GM18507 (cell line): ENCODE results near the gene DNASE1L2.

Experiments used
- DNase-seq: peaks from one replicate; pipeline ENCODE4 v3.0.0; 2011; ENCODE audit warnings: low read depth; ENCODE audit not compliant: insufficient read length; ENCODE audit errors: extremely low spot score
- FAIRE-seq: peaks from 2 replicates; lab custom pipeline; 2011; peaks lifted over from hg19 to GRCh38; lab: Jason Lieb, UNC

DNASE1L2 gene, protein sequence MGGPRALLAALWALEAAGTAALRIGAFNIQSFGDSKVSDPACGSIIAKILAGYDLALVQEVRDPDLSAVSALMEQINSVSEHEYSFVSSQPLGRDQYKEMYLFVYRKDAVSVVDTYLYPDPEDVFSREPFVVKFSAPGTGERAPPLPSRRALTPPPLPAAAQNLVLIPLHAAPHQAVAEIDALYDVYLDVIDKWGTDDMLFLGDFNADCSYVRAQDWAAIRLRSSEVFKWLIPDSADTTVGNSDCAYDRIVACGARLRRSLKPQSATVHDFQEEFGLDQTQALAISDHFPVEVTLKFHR

DNA sequence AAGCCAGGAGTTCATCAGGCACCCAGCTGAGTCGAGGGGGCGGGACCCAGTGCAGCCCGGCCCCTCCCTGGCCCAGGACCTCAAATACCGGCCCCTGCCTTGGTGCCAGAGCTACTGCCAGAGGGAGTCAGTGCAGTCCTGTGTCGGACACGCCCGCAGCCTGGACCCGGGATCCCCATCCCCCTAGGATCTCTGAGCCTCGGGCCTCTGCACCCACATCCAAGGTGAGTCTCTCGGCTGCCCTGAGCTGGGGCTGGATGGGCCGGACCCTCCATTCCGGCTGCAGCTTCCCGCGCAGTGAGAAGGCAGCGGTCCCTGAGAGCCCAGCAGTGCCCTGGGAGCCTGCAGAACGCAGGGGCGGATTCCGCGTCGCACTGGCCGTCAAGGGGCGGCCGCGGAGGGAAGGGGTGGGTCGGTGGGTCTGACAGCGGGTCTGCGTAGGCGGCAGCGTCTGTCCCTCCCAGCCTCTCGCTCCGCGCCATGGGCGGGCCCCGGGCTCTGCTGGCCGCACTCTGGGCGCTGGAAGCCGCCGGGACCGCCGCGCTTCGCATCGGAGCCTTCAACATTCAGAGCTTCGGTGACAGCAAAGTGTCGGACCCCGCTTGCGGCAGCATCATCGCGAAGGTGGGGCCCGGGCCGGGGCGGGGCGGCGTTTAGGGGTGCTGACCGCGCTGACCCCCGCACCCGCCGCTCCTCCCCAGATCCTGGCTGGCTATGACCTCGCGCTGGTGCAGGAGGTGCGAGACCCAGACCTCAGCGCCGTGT is at the start of gene DNASE1L2:
Gene DNASE1L2 (plus strand): TSS at position 108 of the 765 bp plus-strand sequence. CDS start 373 bp downstream, at position 481.
- DNase-seq: no peak
- no peak for FAIRE-seq

DNA sequence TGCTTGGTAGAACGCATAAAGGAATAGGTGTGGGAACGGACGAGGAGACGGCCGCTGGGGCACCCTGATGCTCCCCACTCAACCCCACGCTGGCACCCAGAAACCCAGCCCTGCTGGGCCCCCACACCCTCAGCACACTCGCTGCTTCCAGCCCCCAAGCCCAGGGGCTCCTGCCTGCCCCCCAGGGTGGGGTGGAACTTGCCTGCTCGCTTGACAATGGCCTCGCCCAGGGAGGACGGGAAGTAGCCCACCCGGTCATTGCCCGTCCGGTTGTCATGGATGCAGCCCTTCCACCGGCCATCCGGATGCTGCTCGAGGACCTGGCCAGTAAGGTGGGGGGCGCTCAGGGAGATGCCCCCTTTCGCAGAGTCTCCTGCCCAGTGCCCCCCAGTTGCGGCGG is 49.7 kb upstream of the DNASE1L2 start:
- DNase-seq (no peak), FAIRE-seq (no peak)

DNA sequence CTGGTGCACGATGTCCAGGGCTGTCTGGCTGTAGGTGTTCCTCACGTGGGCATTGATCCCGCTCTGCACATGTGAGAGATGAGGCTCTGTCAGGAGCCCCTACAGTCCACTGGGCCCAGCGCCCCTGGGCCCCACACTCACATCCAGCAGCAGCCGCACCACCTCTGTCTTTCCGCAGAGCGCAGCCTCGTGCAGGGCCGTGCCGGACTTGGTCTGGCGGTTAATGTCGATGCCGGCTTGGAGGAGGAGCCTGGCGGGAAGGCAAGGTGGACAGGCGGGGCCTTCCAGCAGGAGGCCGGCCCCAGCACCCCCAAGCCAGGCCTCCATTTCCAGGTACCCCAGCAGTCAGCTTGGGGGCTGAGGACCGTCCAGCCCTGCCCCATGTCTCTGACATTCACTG is 49.0 kb upstream of the DNASE1L2 start:
- DNase-seq (no peak), FAIRE-seq (no peak)

DNA sequence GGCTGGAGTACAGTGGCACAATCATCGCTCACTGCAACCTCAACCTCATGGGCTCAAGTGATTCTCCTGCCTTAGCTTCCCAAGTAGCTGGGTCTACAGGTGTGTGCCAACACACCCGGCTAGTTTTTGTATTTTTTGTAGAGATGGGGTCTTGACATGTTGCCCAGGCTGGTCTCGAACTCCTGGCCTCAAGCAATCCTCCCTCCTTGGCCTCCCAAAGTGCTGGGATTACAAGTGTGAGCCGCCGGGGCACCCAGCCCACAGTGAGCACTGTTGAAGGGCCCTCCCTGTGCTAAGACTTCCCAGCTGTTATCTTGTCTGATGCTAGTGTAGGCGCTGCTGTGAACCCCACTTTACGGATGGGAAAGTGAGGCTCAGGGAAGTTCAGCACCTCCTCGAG is 47.8 kb upstream of the DNASE1L2 start:
- DNase-seq (no peak), FAIRE-seq (no peak)

DNA sequence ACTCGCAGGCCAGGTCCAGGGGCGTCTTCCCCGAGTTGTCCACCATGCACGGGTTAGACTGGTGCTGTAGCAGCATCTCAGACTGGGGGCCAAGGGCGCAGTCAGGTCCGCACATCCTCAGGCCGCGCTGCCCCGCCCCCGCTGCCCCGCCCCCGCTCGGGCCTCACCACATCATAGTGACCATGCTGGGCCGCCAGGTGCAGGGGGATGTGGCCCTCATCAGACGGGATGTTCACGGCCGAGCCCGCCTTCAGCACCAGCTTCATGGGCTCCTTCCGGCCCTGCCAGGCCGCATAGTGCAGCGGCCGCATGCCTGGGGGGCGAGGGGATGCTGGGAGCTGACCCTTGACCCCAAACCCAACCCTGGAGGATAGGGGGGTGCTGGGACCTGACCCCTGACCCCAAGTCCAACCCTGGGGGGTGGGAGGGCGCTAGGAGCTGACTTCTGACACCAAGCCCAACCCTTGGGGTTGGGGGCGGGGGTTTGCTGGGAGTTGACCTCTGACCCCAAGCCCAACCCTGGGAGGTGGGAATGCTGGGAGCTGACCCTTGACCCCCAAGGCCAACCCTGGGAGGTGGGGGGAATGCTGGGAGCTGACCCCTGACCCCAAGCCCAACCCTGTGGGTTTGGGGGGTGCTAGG is 46.9 kb upstream of the DNASE1L2 start:
- no peak for FAIRE-seq
- DNase-seq: no peak

DNA sequence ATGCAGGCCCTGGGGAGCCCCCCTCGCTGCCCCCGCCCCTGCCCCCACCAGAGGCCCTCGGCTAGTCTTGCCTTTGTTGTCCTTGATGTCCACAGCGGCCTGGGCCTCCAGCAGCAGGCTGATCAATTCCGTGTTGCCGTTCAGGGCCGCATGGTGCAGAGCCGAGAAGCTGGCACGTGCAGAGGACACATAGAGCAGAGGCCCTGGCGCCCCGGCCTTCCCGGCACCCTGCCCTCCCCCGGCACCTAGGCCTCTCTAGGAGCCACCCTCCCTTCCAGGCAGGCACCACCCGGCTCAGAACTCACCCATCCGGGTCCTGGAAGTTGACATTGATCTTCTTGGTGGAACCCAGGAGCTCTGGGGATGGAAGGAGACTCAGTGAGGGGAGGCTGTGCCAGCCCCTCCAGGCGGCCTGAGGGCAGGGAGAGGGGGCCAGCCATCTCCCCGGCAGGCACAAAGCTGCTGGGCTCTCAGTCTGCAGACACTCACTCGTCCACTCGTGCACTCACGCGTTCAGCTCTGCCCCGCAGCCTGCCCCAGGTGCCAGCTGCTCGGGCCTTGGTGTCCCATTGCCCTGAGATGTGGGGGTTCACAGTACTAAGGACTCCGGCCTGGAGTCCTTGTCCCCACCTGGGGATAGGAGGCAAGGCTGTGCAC is 46.1 kb upstream of the DNASE1L2 start:
- no peak for FAIRE-seq
- no peak for DNase-seq

DNA sequence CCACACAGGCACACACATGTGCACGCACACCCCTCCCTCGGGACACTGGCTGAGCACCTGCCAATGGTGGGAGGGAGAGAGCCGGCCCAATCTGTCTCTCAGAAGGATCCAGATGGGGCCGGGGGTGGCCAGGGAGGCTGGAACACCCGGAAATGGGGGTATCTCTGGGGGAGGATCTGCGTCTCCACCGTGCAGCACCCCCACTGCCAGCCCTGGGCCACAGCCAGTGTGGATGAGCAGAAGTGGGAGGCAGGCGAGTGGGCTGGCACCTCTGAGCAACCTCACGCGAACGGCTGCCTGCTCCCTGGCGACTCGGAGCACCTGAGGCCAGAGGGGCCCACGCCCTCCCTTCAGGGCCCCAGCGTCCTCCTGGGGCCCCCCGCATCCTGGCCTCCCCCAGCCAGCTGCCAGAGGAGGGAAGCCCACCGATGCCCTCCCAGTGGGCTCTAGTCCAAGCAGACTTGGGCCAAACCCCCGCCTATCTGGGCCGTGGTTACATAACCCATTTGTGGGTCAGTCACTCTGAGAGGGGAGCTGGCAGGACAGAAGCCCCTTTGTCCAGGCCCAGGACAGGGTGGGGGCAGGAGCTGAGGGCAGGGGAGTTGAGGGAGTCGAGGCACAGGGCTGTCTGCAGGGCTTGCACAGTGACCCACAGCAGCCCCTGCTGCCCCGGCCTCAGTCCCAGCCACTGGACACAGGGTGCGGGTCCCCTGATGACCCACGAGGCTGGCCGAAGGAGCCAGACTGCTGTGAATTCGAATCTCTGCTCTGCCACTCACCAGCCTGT is 45.4 kb upstream of the DNASE1L2 start:
- no peak for FAIRE-seq

DNA sequence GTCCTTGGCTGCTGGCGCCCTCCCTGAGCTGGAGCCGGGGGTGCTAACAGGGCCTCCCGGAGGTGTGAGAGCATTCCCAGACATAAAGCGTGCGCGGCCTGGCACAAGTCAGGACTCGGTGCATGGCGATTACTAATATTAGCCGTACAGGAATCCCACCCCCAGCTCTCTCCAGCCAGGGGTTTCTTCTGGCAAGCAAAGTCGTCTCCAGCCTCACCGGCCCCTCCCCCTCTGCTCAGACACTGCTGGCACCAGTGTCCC is 44.9 kb upstream of the DNASE1L2 start:
- FAIRE-seq (no peak), DNase-seq (no peak)

More for the DNA sequence above, 45.4 kb upstream of the DNASE1L2 start:
- no peak for DNase-seq

DNA sequence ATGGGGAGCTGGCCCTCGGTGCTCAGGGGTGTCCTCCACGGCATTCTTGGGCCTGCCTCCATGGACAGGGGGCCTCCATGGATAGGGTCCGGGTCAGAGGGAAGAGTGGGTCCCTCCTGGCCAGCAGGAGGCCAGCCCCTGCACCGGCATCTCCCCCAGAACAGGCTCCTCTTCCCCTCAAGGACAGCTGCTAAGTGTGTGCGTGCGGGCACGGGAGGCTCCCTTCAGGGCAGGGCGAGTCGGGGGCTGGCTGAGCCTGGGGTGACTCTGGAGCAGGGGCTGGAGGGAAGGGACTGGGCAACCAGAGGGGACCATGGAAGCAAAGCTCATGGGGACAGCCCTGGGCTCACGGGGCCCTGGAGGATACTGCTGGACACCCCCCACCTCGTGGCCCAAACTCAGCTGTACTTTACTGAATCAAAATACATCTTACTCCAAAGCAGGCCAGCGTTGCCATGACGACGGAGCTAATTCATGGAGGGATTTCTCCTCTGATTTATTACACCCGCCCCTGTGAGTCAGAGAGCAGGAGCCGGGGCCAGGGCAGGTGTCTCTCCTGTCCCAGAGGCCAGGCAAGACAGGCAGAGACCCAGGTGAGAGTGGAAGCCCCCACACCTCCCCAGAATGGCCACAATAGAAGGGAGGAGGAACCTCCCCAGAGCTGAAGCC is 41.9 kb upstream of the DNASE1L2 start:
- no peak for DNase-seq
- no peak for FAIRE-seq

DNA sequence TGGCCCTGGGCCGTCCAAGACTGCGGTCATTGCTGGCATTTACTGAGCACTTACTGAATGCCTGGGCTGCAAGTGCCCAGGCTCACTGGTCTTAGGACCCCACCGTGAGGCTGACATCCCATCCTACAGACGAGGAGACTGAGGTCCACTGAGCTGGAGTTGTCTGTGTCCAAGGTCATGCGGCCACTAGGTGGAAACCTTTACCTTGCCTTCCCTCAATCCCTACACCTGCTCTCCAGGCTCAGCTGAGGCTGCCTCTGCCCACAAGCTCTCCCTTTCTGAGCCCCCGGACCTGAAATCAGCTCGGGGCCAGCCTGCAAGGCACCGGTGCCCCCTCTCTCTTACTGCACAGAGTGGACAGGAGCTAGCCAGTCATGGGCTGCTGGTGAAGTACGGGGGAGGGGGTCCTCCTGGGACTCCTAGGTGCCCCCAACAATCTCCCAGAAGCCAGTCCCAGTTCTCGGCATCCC is 41.4 kb upstream of the DNASE1L2 start:
- DNase-seq: peak; percentile 39
- peak; percentile 77 for FAIRE-seq

DNA sequence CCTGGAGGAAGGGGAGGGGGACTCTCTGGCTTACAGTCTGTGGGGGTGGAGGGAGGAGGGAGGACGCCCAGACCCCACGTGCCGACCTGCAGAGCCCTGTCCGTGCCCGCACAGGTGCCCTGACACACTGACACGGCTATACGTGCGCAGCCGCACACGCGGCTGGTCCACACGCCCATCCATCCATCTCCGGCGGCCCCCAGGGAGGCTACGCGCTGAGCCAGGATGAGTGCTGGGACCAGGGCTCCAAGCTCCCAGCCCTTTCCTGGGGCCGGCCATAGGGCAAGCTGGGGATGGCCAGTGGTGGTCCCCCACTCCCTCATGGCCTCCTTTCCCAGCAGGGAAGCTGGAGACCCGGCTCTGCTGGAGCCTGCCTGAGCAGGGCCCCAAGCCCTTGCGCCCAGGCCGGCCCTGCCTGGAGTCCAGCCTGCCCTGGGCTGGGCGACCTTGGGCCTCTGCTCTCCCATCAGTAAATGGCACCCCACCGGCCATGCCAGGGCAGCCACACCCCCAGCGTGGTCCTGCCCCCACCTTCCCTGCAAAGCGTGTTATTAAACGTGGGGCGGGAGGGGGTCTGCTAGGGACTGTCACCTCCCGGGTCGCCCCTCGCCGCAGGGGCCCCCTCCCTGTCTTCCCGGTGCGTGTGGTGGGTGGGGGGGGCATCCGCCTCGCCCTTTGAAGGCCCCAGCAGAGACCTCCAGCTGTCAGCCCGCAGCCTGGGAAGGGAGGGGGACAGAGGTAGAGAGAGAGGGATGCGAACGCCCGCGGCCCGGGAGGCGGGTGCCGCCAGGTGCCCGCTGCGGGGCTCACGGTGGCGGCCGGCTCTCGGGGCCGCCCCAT is 40.7 kb upstream of the DNASE1L2 start:
- no peak for FAIRE-seq

DNA sequence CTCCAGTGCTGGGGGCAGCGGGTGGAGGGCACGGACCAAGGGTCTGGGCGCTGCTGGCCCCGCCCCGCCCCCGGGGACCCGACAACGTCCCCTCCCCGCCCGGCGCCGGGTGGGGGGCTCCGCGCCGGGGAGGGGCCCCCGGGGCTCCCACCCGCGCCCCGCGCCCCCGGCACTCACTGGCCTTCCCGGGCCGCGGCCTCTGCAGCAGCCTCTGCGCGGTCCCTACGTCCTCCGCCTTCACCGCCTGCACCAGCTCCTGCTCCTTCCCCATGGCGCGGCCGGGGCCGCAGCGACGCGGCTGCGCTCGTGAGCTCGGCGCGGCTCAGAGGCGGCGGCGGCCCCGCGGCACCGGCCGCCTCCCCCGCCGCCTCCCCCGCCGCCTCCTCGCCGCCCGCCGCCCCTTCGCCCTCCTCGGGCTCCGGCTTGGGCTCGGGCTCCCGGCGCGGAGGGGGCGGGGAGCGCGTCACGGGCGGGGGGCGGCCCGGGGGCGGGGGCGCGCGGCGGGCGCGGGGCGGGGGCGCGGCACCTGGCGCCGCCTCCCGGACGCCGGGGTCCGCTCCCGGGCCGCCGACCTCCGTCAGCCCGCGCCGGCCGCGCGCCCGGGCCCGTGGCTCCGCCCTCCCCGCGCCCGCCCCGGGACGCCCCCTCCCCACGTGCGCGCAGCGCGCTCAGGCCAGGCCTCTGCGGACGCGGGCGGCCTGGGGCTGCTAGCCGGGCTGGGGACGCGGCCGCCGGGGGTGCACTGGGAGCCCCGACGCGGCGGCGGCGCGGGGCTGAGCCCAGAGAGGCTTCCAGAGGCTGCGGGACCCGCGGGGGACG is 39.9 kb upstream of the DNASE1L2 start, which contains the start of gene CASKIN1:
Gene CASKIN1 (minus strand): TSS at position 444 of the 819 bp plus-strand sequence. CDS start 173 bp downstream, at position 271.
- no peak for FAIRE-seq
- DNase-seq: no peak

More for the DNA sequence above, 40.7 kb upstream of the DNASE1L2 start:
- DNase-seq: no peak

DNA sequence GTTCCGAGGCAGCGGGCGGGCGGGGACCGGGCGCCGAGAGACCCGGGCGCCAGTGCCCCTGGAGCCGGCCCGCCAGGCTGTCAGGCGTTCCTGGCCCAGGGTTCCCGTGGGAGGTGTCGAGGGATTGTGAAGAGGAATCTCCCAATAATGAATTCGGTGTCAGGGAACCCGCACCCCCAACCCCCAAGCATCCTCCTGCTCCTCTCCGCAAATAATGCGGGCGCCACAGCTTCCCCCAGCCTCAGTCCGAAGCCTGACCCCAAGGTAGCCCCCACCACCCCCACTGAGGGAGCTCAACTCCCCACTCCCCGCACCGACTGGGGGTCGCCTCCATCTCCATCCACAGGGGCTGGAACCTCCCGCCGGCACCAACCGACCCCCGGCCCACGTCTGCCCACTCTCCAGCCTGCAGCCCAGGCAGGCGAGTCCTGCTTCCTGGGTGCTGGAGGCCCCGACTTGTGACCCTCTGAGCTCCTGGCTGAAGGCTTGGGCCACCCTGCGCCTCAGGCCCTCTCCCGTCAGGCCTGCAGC is 39.2 kb upstream of the DNASE1L2 start:
- no peak for FAIRE-seq
- DNase-seq: no peak

DNA sequence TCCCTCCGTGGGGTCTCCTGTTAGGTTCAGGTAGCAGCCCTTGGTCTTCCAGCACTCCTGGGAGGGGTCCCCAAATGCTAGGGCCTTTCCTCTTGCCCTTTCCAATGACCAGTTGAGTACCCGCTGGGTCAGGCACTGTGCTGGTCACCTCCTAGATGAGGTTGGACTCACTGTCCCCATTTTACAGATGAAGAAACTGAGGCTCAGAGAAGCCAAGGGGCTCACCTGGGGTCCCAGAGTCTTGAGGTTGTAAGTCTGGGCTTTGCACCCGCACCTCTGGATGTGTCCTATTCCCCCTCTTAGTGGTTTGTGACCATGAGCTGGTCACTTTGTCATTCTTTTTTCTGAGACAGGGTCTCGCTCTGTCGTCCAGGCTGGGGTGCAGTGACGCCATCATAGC is 38.5 kb upstream of the DNASE1L2 start:
- no peak for FAIRE-seq
- DNase-seq: no peak

DNA sequence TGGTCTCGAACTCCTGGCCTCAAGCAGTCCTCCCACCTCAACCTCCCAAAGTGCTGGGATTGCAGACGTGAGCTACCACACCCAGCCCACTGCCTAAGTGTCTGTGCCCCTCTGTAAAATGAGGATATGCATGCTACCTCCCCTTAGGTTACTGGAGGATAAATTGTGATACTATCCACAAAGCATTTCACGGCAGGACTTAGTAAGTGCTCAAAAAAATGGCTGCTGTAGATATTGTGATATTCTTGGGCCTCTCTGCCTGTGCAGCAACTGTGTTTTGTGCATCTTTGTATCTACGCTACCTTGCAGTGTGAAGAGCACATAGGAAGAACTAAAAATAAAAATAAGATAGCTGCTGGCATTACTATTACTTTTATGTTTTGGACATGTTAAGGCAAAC is 38.0 kb upstream of the DNASE1L2 start:
- FAIRE-seq: no peak
- no peak for DNase-seq

DNA sequence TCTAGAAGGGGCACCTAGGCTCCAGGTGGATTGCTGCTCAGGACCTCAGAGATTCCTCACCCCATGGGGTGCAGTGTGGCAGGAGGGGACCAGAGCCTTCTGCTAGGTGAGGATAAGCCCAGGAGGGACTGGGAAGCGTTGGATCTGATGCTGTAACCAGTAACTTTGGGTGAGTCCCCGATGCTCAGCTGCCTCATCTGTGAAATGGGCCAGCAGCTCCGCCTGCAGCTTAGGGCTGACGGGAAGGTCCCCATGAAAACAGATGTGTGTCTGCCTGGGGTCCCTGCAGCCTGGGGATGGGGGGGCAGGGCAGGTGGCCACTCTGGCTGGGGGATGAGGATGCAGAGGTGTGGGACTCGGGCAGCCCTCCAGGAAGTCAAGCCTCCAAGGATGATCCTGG is 37.1 kb upstream of the DNASE1L2 start:
- no peak for FAIRE-seq

DNA sequence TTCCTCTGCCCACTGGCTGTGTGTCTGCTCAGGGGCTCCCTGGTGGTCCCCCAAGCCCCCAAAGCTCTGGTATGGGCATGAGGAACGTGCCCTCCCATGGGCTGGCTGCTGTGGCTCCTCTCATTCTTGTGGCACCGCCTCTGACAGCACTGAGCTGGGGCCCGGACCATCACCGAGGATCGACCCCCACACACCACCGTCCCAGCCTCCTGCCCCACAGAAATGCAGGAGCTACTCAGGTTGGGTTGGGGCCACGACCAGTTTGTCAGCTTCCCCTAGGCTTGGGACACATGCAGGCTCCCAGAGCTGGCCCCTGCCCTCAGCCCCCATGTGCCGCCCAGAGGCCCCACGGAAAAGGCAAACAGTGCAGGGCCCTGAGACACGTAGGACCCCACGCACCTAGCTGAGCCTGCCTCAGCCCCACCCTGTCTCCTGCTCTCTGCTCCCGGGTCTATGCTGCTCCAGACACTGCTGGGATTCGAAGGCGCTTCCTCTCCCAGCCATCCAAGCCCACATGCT is 36.6 kb upstream of the DNASE1L2 start:
- no peak for FAIRE-seq
- DNase-seq: no peak

More for the DNA sequence above, 37.1 kb upstream of the DNASE1L2 start:
- no peak for DNase-seq
